Measurements from ENCODE around the gene CHRNA4. TPM values are rescaled to one million over a fixed set of nuclear protein-coding genes. Genes with fewer than 3 reads are reported as not detected.

CHRNA4 gene
- total and polyA plus RNA-seq, 2 donors from 2014 or later = 0.44 to 0.67 TPM

DNA sequence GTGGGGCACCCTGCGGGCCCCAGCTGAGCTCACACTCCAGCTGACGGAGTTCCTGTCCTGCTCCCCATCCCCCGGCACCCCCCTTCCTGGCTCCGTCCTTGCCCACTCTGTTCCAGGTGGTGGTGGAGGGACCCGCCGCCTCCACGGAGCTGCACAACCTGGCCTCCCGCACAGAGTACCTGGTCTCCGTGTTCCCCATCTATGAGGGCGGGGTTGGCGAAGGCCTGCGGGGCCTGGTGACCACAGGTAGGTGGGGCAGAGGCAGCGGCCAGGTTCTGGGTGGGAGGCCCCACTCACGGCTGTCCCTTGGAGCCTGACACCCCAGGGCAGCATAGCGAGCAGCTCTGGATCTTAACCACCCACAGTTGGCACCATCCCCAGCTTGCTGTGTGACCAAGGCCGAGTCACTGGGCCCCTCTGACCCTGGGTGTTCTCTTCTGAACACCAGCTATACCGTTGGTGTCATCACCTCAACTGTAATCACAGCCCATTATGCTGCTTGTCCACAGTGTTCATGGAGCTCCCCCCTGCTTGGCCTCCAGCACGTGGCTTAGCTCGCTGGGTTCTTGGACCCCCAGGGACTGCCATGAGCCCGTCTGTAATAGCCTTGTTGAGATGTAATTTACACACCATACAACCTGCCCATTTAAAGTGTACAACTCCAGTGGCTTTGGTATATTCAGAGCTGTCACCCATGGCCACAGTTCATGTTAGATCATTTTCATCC lies 50.7 kb downstream of the CHRNA4 start:
- no peak overlapping the region for H3K4me3 ChIP-seq (ENCODE audit: low read length in 3 of 3)
- intact Hi-C loops (cut with DNase I) = no loop called here

DNA sequence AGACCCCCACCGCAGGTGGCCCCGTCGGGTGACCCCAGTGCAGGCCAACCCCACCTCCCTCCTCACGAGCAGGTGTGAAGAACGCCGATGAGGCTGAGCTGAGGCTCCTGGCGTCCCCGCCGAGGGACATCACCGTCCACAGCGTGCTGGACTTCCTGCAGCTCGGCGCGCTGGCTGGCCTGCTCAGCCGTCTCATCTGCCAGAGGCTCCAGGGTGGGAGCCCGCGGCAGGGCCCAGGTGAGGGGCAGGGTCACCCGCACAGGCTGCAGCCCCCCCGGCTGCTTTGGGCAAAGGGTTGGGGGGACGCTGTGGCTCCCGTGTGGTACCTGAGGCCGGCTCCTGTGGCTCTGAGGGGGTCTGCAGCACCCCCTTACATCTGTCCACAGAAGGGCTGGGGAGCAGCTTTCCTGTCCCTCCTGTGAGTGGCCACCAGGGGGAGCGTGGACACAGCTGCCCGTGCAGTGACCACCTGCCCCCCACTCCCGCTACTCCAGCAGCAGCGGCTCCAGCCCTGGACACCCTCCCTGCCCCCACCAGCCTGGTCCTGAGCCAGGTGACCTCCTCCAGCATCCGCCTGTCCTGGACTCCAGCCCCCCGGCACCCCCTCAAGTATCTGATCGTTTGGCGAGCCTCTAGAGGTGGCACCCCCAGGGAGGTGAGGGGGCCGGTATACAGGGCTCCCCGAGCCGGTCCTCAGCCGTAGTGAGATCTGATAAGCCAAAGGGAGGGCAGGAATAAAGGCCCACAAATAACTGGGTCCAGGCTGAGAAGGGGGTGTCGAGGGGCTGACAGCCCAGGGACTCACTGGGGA lies 51.7 kb downstream of the CHRNA4 start:
- Histone ChIP-seq H3K27ac (ENCODE audit: low read depth in 2 of 2, low read length in 2 of 2) (no peak overlapping the region), H3K4me1 (ENCODE audit: control insufficient read depth in 2 of 3, insufficient read depth in 2 of 3, low read depth in 1 of 3, low read length in 3 of 3) (no peaks in the 10 kb centered on the region), H3K9me3 (ENCODE audit: control insufficient read depth in 2 of 3, insufficient read depth in 1 of 3, low read length in 3 of 3) (no peaks in the 10 kb centered on the region), H3K27me3 (ENCODE audit: control insufficient read depth, insufficient read depth, low read length) (no peaks in the 10 kb centered on the region), H3K9ac (ENCODE audit: low read length in 3 of 3) (no peak overlapping the region), H3K36me3 (ENCODE audit: control insufficient read depth in 2 of 3, insufficient read depth in 3 of 3, low read length in 3 of 3) (no peaks in the 10 kb centered on the region), H3K4me3 (ENCODE audit: low read length in 3 of 3) (no peak overlapping the region)
- FAIRE-seq = no peak
- TF ChIP-seq, protein P1, sequence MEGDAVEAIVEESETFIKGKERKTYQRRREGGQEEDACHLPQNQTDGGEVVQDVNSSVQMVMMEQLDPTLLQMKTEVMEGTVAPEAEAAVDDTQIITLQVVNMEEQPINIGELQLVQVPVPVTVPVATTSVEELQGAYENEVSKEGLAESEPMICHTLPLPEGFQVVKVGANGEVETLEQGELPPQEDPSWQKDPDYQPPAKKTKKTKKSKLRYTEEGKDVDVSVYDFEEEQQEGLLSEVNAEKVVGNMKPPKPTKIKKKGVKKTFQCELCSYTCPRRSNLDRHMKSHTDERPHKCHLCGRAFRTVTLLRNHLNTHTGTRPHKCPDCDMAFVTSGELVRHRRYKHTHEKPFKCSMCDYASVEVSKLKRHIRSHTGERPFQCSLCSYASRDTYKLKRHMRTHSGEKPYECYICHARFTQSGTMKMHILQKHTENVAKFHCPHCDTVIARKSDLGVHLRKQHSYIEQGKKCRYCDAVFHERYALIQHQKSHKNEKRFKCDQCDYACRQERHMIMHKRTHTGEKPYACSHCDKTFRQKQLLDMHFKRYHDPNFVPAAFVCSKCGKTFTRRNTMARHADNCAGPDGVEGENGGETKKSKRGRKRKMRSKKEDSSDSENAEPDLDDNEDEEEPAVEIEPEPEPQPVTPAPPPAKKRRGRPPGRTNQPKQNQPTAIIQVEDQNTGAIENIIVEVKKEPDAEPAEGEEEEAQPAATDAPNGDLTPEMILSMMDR (IDR thresholded peaks at IDR 0.05; ENCODE audit: borderline replicate concordance, extremely low read depth, insufficient read depth) = peak; percentile 70
- intact Hi-C loops (cut with DNase I) = no loop called here
- peak in 4 of 5 donors; percentile 55 to 86 (median 74) for DNase-seq

More for the DNA sequence above, 50.7 kb downstream of the CHRNA4 start:
- Histone ChIP-seq H3K27me3 (ENCODE audit: control insufficient read depth, insufficient read depth, low read length) (no peaks in the 10 kb centered on the region), H3K4me1 (ENCODE audit: control insufficient read depth in 2 of 3, insufficient read depth in 2 of 3, low read depth in 1 of 3, low read length in 3 of 3) (no peaks in the 10 kb centered on the region), H3K36me3 (ENCODE audit: control insufficient read depth in 2 of 3, insufficient read depth in 3 of 3, low read length in 3 of 3) (no peaks in the 10 kb centered on the region), H3K27ac (ENCODE audit: low read depth in 2 of 2, low read length in 2 of 2) (no peak overlapping the region), H3K9me3 (ENCODE audit: control insufficient read depth in 2 of 3, insufficient read depth in 1 of 3, low read length in 3 of 3) (no peaks in the 10 kb centered on the region), H3K9ac (ENCODE audit: low read length in 3 of 3) (no peak overlapping the region)
- DNase-seq (no peak), FAIRE-seq (no peak)
- TF ChIP-seq, protein P1 (IDR thresholded peaks at IDR 0.05; ENCODE audit: borderline replicate concordance, extremely low read depth, insufficient read depth) = no peak

DNA sequence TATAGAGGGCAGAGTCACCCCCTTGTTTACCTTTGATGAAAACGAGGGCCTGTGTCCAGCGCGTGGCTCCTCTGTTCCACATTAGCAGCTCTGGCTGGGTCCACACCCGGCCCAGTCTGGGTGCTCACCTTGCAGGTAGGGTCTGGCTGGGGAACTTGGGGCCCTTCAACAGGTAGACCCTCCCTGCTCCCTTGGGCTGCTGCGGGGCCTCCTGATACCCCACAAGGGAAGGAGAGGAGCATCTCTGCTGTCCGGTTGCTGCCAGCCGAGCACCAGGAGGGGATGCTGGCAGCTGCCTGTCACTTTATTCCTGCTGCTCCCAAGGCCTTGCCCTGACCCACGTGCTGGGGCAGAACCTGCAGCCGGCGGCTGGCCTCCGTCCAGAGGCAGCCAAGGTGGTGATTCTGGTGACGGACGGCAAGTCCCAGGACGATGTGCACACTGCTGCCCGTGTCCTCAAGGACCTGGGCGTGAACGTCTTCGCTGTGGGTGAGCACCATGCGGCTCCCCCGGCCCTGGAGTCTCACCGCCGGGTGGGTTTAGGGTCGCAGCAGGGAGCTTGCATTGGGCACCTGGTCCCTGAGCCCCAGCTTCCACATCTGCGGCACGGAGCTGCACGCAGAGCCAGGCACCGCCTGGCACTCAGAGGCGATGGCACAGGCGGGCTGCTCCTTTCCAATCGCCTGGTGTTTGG lies 52.8 kb downstream of the CHRNA4 start:
- no peak overlapping the region for H3K9ac ChIP-seq (ENCODE audit: low read length in 3 of 3)
- intact Hi-C loops (cut with DNase I) = no loop called here
- no peaks in the 10 kb centered on the region for H3K4me1 ChIP-seq (ENCODE audit: control insufficient read depth in 2 of 3, insufficient read depth in 2 of 3, low read depth in 1 of 3, low read length in 3 of 3)
- TF ChIP-seq, protein P1 (IDR thresholded peaks at IDR 0.05; ENCODE audit: borderline replicate concordance, extremely low read depth, insufficient read depth) = no peak
- no peak for FAIRE-seq
- no peaks in the 10 kb centered on the region for H3K27me3 ChIP-seq (ENCODE audit: control insufficient read depth, insufficient read depth, low read length)
- H3K4me3 ChIP-seq (ENCODE audit: low read length in 3 of 3) = no peak overlapping the region
- H3K36me3 ChIP-seq (ENCODE audit: control insufficient read depth in 2 of 3, insufficient read depth in 3 of 3, low read length in 3 of 3) = no peaks in the 10 kb centered on the region
- peak in 1 of 5 donors; percentile 36 for DNase-seq
- H3K27ac ChIP-seq (ENCODE audit: low read depth in 2 of 2, low read length in 2 of 2) = no peak overlapping the region
- no peaks in the 10 kb centered on the region for H3K9me3 ChIP-seq (ENCODE audit: control insufficient read depth in 2 of 3, insufficient read depth in 1 of 3, low read length in 3 of 3)

Data from kidney (tissue), 14 donors.